GM21447 (cell line): ENCODE data around the gene PSTK.

Experiments
- ATAC-seq: cut with Tn5 transposase; IDR thresholded peaks from one replicate; pipeline ENCODE4 v1.9.1; 2021; ENCODE audit not compliant: unreplicated experiment

PSTK gene

DNA sequence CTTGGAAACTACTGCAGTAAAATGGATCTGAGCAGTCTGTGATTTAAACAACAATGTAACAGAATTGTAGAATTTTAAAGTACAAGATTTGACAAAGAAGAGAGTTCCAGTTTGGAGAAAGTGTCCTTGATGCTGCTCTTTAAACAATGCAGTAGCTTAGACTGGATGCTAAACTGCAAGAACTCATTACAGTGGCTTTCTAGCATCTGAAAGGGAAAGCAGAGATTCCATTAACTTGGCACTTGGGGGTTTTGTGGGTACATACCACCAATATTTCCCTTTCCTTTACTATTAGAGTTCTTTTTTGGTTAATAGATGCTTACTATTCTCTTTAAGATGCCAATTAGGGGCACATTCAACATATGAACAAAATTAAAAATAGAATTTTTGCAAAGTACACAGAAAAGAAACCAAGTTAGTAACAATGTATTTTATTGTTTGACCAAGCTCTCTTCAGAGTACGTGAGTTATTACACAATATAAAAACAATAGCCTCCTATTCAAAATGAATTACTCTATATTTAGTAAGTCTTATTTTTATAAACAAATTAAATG, 11.9 kb downstream of the PSTK start:
- ATAC-seq: no peak

DNA sequence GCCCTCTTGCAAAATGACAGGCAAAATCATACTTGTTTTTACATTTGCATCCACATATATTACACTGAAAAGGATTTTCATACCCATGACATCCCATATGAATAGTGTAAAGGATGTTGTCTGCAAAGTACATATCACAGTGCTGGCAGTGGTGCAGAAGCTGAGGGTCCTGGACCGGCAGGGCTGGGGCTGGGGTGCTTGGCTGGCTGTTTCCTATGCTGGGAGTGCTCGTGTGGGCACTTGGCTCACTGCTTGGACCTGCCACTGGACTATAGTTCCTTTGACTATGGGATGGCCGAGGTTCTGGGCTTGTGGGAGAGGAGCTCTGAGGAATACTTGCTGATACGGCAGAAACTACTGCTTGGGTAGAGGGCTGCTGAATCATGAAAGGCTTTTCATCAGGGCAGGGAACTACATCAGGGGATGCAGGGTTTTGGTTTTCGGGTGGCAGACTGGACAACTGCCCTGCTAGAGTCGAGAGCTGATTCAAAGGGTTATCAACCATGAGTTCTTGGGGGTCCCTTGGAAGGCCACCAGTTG, 13.7 kb downstream of the PSTK start:
- ATAC-seq: no peak

DNA sequence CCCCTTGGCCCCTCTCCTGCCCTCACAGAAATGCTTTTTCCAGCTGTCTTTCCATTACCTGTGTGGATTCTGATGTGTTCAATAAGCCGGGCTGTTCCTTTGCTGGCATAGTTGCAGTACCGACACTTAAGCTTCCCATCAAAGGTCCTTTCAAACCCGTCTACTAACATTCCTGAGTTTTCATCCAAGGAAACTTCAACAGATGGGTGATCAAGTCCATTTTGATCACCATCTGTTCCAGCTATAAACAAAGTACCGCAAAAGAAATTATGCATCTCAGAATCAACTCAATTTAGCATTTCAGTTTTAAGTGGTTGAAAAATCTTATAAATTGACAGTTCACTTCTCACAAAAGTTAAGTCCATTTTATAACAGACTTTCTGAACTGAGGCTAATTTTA, 15.7 kb downstream of the PSTK start:
- no peak for ATAC-seq

DNA sequence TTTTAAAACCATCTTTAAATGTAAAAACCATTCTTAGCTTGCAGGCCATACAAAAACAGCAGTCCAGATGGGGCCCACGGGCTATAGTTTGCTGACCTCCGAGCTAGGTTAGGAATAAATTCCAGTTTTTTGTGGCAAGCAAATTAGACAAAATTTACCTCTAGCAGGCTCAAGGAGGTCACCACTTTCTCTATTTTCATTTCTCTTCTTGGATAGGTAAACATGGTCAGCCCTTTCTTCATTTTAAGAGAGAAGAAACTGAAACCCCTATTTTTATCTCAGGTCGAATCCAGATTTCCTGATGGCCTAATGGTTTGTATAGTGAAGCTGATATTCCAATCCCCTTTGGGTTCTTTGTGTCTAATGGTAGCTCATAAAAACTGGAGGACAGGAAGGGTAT, 17.7 kb downstream of the PSTK start:
- no peak for ATAC-seq

DNA sequence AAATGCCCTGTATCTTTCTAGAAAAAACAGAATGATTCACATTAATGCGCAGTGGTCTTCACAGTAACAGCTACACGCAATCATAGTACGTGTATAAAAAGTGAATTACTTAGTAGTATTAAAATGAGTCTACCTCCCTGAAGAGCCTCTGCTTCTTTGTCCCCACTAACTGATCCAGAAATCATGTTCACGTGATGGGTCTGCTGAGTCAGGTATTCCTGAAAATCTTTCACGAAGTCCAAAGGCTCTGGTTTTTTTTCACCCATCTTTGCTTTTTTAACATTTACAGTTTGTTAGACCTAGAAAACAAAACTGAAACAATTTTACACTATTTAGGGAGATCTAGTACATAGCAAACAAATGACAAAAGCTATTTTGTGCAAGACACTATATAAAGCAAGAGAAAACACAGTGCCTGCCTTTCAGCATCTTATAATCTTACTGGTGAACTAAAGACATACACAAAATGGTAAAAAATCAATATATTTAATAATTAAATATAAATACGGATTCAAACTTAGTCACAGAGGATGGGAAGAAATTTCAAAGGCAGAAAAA, 18.2 kb downstream of the PSTK start:
- ATAC-seq: no peak

DNA sequence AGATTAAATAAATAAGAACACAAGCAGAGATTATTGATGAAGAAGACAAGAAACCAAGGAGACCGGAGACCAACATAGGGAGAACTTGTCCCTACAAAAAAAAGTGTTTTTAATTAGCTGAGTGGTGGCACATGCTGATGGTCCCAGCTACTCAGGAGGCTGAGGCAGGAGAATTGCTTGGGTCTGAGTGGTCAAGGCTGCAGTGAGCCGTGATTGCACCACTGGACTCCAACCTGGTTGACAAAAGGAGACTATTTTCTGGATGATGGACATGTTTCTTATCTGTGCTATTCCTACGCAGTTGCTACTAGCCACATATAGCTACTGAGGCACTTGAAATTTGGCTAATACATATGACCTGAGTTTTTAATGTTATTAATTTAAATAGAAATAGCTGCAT, 18.7 kb downstream of the PSTK start:
- no peak for ATAC-seq

DNA sequence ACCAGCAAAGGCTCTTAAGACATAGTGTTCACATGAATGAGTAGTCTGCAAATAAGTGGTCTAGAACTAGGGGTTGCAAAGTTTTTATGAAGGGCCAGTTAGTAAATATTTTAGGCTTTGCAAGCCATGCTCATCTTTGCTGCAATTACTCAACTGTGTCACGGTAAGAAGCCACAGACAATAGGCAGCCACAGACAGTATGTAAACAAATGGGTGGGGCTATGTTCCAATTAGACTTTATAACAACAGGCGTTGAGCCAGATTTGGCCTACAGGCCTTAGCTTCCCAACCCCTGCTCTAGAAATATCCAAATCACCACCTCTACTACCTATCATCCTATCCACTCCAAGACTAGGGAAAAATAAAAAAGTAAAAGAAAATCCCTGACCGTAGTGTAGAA, 19.1 kb downstream of the PSTK start:
- ATAC-seq: no peak

DNA sequence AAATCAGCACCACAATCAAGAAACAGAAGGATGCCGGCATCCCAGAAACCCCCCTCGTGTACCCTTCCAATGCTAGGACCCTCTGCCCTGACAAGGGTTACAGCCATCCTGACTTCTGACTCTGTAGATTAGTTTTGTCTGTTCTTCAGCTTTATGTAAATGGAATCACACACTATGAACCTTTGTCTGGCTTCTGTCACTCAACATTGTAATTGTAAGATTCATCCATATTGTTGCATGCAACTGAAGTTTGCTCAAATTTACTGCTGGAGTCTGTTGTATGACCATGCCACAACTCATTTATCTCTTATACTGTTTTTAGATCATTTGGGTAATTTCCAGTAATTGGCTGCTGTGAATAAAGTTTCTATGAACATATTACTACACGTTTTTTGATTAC, 20.0 kb downstream of the PSTK start:
- ATAC-seq: no peak

DNA sequence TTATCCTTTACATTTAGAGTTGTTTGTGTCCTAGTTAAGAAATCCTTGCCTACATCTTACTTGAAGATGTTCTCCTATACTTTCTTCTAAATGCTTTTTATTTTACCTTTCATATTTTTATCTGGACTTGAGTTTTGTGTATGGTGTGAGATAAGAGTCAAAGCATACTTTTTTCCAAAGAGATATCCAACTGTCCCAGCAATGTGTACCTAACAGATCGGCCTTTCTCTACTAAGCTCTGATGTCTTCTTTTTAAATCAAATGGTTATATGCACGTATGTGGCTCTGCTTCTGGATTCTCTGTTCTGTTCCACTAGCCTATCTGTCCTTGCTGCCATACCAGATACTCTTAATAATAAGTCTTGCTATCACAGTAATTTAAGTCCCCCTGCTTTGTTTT, 21.2 kb downstream of the PSTK start:
- ATAC-seq: no peak

DNA sequence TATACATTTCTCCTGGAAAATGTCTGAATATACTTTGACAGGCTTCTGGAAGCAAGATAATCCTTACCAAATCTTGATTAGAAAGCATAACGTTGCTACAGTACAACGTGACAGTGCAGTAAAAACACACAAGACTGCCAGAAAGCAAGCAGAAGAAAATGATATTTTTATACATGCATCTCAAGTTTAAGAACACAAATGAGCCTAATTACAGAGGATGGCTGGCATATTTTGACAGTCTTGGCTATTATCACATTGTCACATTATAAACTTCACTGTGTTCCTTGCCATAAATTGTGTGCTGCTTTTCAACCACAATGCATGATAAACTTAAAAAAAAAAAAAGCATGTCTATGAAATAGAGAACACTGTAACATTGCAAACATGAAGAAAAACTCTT, 24.1 kb downstream of the PSTK start:
- ATAC-seq: no peak

DNA sequence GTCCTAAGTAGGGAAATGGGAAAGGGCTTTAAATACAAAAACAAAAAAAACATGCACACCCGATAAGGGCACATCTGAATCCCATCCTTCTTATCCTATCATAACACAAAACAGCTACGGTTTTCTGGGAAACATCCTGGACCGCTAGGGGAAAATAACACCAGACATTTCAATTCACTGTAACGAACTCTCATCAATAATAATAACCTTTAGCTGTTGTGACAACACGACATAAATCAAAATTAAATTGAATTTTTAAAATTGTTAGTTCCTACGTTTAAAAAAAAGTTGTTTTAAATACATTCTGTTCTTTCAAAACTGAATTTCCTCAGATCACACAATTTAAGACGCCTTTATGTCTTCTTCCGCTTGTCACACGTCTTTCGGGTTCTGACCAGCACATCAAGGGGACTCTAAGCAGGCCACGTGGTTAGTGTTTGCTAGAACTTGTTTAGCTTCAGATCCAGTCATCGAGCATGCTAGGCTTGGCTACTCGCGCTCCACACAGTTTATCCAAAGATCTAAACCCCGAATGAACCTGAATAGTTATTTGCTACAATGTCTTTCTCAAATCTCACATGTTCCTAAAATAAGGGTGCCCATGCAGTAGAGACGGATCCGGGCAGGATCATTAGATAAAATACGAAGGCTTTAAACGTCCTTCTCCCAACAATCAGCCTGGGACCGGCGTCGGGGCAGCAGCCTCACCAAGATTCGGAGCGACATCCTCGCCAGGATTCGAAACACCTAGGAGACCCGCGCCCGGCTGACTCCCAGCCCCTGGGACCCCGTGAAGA, 27.6 kb downstream of the PSTK start:
- ATAC-seq: peak; percentile 36

DNA sequence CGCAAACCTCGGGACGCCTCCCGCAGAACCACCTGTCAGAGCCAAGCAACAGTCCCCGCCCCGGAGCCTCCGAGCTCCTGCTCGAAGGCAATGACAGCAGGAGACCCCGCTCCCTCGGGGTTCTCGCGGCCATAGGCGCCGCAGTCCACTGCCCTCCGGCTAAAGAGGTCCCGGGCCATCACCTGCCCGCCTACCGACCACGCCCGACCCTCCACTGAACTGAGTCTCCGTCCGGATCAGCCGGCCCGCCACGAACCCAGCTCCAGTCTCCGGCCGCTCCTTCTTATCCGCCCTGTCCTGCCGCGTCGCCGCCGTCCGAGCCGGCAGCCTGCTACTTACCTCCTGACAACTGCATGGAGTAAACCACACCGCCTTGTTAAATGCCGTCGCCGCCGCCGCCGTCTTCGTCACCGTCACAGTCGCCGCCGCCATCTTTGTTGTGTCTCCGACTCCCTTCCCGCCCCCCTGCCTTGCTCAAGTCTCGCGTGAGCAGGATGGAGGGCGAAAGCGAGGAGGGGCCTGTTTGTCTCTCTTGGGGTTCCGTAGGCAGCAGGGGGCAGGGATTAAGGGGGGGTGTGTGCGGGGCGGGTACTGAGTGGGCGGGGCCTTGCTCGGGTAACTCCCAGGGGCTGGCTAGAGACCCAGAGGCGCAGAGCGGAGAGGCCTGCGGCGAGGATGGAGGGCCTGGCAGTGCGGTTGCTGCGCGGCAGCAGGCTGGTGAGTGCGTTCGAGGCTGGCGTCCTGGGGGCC, 28.3 kb downstream of the PSTK start, which contains the start of the genes ACADSB and IKZF5:
Gene ACADSB (plus strand): TSS at position 652 of the 750 bp plus-strand sequence. CDS start 24 bp downstream, at position 676.
Gene IKZF5 (minus strand): TSS at position 441 of the 750 bp plus-strand sequence. CDS start 10,170 bp downstream, outside the sequence.
- peak; percentile 85 for ATAC-seq

DNA sequence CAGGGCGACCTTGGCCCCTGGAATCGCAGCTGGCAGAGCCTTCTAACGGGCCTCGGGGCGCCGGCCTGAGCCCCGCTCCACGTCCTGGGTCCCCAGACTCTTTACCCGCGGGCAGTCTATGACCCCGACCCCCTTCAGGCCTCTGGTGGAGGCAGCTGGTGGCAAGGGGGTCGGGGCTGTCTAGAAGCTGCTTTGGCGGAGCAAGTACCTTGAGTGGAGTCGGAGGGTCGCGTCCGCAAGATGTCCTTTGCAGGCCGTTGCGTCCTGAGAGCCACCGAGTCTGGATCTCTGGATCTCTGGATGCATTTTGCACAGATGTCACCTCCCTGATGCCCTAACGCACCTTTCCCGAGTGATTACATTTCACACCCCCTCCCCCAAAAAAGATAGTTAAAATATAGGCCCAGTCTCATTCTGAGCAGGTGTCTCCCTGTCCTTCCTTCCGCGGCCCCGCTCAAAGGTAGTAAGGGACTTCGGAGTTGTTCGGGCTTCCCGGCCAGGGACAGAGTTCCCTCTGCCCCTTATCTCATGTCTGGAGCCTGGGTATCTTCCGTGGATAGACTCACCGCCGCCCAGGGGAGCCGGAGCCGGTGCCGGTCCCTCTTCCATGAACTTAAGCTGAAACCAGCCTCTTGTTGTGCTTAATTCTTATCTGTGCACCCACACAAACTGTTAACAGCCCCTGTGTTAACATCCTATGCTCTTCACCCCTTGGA, 29.1 kb downstream of the PSTK start:
- ATAC-seq: peak; percentile 13

DNA sequence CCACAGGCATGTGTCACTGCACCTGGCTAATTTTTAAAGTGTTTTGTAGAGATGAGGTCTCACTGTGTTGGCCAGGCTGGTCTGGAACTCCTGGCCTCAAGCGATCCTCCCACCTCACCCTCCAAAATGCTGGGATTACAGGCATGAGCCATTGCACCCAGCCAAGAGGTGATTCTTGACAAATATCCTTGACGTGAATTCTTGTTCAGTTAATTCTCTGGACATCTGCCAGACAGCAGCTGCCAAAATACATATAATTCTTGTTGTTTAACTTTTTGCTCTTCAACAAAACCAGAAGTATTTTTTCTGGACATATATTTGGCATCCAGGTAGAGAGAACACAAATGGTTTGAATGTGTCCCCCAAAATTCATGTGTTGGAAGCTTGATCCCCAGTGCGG, 31.8 kb downstream of the PSTK start:
- ATAC-seq: no peak

DNA sequence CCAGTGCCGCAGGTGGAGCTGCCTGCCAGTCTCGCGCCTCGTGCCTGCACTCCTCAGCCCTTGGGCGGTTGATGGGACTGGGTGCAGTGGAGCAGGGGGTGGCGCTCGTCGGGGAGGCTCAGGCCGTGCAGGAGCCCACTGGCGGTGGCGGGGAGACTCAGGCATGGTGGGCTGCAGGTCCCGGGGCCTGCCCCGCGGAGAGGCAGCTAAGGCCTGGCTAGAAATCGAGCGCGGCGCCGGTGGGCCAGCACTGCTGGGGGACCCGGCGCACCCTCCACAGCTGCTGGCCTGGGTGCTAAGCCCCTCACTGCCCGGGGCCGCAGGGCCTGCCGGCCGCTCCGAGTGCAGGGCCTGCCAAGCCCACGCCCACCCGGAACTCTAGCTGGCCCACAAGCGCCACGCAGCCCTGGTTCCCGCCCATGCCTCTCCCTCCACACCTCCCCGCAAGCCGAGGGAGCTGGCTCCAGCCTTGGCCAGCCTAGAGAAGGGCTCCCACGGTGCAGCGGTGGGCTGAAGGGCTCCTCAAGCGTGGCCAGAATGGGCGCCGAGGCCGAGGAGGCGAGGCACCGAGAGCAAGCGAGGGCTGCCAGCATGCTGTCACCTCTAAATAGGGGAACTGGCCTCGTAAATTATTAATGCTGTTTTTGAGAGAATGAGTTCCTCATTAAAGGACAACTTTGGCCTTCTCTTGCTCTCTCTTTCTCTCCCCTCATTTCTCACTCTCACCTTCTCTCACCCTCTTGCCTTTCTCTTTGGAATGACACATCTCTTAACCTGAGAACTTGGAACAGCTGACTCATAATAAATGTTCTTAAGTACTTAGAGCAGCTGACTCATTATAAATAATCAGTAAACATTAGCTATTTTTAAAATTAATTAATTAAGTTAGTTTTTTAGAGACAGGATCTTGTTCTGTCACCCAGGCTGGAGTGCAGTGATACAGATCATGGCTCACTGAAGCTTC, 33.5 kb downstream of the PSTK start:
- ATAC-seq: no peak

DNA sequence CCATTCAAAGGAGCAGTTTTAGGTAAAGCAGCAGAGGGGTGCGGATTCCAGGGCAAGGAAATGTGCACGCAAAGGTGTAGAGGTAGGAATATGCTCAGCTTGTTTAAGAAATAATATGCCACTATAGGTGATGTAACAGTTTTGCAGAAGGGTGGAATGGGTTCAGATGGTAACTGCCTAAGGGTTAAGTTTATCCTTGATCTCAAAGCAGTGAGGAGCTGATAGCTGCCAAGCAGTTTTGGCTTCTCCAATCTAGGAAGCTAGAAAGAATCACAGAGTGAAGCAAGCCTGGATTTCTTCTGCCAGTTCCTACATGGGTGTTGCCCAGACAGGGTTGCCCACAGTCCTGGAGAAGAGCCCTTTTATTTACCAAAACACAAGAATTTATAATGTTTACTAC, 34.6 kb downstream of the PSTK start:
- no peak for ATAC-seq

DNA sequence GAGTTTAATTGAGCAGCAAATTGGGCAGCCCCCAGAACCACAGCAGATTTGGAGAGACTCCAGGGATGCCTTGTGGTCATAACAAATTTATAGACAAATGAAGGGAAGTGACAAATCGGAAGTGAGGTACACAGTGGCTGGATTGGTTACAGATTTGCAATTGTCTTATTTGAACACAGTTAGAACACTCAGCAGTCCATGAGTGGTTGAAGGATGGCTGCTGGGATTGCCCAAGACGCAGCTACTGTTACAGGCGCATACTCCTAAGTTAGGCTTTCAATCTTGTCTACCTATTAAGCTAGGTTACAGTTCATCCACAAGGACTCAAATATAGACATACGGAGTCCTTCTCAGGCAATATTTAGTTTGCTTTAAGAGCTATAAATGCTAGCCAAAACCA, 36.0 kb downstream of the PSTK start:
- no peak for ATAC-seq

DNA sequence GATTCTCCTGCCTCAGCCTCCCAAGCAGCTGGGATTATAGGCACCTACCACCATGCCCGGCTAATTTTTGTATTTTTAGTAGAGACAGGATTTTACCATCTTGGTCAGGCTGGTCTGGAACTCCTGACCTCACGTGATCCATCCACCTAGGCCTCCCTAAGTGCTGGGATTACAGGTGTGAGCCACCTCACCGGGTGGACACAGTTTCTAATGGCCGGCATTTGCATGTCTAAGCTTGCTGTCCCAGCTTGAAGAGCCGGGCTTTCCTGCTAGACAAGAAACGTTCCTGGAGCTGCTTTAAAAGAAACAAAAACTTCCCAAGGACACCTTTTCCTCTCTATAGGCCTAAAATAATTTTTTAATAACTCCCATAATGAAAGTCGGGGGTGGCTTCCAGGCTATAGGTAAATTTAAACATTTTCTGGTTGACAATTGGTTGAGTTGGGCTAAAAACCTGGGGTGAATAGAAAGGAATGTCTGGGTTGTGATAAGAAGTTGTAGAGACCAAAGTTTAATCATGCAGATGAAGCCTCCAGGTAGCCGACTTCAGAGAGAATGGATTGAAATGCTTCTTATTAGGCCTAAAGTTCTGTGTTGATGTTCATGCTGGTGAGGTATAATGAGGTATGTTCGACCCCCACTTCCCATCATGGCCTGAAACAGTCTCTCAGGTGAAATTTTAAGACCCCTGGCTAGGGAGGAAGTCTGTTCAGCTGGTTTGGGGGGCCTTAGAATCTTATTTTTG, 37.4 kb downstream of the PSTK start:
- ATAC-seq: no peak

DNA sequence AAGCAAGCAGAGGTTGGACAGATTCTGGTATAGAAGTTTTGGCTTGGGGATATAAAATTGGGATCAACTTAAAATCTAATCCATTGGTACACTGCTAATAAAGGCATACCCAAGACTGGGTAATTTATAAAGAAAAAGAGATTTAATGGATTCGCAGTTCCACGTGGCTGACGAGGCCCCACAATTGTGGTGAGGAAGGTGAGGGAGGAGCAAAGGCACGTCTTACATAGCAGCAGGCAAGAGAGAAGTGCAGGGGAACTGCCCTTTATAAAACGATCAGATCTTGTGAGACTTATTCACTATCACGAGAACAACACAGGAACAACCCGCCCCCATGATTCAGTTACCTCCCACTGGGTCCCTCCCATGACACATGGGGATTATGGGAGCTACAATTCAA, 38.3 kb downstream of the PSTK start:
- no peak for ATAC-seq
